AG04449 (cell line): ENCODE measurements around the gene ELFN2.

ENCODE experiments used
- CTCF ChIA-PET: fragments of 350-600 bp; formaldehyde crosslinking; extraction: SDS; loops from one replicate; lab custom pipeline; 2021; ENCODE audit warnings: antibody characterized with exemption; lab: Yijun Ruan, JAX
- POLR2A ChIA-PET: fragments of 400-600, 350-600 bp; formaldehyde crosslinking; extraction: SDS; loops from one replicate; lab custom pipeline; 2020; ENCODE audit warnings: antibody characterized with exemption, inconsistent platforms; lab: Yijun Ruan, JAX
- DNase-seq: peaks from one replicate; pipeline ENCODE4 v3.0.0-alpha.2; 2010; ENCODE audit warnings: low read depth, low spot score
- H3K4me3 ChIP-seq: 2 replicates; pipeline ENCODE4 v1.5.1; 2011; ENCODE audit warnings: low read depth, mild to moderate bottlenecking, control low read depth, low read length
- TF ChIP-seq, protein P1 (sequence below): IDR thresholded peaks from one replicate; pipeline ENCODE4 v1.5.1; 2011; ENCODE audit warnings: mild to moderate bottlenecking, moderate library complexity, low read length, control low read depth, inconsistent platforms; ENCODE audit not compliant: insufficient read depth; ENCODE audit errors: missing control alignments

Gene ELFN2

DNA sequence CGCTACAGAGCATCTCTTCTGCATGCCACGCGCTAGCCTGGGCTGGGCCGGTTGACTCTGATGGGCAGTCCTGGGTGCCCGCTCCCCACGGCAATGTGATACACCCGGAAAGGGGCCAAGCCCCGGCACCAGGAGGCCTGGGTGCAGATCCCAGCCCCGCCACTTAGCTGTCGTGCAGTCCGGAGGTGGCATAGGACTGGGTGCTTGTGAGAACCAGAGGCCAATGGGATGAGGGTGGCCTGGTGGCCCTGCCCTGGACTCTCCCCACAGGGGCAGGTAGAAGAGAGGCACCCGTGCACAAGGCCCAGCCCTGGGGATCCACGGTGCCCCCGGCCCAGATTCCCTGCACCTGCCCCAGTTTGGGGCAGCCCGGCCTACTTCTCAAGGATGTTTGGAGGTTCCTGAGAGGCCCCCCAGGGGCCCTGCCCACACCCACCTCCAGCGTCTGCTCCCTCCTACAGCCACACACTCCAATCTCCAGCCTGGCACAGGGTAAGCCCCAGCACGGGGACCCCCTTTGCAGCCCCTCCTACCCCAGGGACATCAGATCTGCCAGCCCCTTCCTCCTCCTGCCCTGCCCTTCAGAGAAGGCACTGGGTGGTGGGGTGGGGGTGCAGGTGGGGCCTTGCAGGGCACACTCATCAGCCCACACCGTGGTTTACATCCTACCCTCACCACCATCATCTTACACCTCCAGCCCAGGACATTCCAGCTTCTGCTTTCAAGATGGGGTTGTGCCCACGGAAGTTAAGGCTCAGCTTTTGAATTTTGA lies 78.0 kb downstream of the ELFN2 start:
- TF ChIP-seq, protein P1, sequence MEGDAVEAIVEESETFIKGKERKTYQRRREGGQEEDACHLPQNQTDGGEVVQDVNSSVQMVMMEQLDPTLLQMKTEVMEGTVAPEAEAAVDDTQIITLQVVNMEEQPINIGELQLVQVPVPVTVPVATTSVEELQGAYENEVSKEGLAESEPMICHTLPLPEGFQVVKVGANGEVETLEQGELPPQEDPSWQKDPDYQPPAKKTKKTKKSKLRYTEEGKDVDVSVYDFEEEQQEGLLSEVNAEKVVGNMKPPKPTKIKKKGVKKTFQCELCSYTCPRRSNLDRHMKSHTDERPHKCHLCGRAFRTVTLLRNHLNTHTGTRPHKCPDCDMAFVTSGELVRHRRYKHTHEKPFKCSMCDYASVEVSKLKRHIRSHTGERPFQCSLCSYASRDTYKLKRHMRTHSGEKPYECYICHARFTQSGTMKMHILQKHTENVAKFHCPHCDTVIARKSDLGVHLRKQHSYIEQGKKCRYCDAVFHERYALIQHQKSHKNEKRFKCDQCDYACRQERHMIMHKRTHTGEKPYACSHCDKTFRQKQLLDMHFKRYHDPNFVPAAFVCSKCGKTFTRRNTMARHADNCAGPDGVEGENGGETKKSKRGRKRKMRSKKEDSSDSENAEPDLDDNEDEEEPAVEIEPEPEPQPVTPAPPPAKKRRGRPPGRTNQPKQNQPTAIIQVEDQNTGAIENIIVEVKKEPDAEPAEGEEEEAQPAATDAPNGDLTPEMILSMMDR: no peak
- H3K4me3 ChIP-seq: no peak overlapping the region
- DNase-seq: no peak
- POLR2A ChIA-PET: no interaction called here
- CTCF ChIA-PET: no interaction called here

DNA sequence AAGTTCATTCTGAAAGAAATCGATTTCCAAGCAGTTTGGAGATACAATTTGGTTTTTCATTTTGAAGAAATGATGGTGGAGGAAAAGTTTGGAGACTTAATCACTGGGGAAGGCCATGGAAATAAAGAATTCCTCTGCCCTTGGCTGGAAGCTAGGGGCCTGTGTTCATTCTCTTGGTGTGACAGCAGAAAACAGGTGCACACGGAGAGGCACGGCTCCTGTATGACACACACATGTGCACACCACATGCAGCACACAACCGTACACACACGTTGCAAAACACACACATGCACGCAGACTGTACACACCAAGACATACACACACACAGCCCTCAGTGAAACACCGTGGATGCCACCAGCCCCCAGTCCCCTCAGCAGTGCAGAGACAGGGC lies 80.8 kb downstream of the ELFN2 start:
- DNase-seq: no peak
- H3K4me3 ChIP-seq: no peak overlapping the region
- ChIA-PET CTCF (interaction anchor here (1.0 to 1.5 kb wide), 3 partner anchors 12 to 246 kb away, joined by 3 to 5 read pairs (median 3); no protein-coding TSS in a partner anchor), POLR2A (no interaction called here)
- TF ChIP-seq, protein P1: no peak

DNA sequence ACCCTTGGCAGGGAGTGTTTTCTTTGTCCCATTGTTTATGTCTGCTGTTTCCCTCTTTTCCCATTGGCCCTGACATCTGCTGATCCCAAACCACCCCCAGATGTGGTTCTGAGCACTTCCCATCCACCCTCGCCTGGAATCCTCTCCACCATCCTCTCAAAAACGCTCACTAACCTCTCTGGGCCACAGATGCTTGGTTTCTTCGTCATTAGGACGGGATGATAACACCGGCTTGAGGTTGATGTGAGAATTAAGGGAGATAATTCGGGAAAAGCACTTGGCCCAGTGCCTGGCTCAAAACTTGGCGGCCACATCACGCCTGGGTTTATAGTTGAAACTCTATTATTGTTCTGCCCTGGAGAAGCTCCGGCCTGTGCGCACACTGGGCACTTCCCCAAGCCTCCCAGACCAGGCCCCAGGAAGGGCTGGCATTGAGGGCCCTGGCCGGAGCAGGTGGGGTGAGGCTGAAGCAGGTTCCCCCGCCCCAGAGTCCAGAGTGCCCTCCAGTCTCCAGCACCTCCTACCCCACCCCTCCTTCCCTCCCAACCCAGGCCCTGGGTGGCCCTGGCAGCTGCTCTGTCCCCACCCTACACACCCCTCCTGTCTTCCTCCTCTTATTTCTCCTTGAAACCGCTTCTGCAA lies 81.3 kb downstream of the ELFN2 start:
- peak; percentile 67 for DNase-seq
- CTCF ChIA-PET: interaction anchor here (1.2 kb wide), 1 partner anchor 15 kb away, joined by 3 read pairs; no protein-coding TSS in a partner anchor
- H3K4me3 ChIP-seq: no peak overlapping the region
- POLR2A ChIA-PET: no interaction called here
- TF ChIP-seq, protein P1: no peak

DNA sequence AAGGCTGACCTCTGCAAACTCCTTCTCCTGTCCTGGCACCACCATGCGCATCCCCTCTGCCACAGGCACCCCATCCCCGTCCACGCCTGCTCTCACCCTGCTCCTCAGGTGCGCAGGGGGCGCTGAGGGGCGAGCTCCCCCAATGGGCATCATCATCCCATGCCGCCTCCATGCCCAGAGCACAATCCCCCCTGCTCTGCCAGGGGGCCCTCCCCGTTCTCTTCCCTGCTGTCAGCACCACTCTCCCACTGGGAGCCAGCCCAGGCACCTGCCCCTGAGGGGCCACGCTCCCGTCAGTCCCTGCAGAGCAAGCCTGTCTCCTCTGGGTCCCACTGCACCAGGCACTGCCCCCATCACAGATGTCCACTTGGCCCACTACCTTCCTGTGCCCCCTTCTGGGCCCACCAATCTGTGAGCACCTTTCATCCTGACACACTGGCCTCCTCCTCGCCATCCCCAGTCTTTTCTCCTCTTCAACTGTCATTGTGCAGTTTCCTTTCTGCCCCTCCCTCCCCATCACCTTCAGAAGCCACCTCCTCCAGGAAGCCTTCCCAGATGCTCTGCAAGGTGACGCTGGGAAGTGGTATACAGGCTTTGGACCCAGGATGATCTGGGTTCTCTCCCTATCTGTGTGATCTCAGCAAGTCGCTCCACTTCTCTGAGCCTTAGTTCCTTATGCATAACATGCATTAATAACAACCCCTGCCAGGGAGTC lies 82.4 kb downstream of the ELFN2 start:
- ChIA-PET POLR2A (no interaction called here), CTCF (no interaction called here)
- DNase-seq: no peak
- TF ChIP-seq, protein P1: no peak
- no peak overlapping the region for H3K4me3 ChIP-seq

DNA sequence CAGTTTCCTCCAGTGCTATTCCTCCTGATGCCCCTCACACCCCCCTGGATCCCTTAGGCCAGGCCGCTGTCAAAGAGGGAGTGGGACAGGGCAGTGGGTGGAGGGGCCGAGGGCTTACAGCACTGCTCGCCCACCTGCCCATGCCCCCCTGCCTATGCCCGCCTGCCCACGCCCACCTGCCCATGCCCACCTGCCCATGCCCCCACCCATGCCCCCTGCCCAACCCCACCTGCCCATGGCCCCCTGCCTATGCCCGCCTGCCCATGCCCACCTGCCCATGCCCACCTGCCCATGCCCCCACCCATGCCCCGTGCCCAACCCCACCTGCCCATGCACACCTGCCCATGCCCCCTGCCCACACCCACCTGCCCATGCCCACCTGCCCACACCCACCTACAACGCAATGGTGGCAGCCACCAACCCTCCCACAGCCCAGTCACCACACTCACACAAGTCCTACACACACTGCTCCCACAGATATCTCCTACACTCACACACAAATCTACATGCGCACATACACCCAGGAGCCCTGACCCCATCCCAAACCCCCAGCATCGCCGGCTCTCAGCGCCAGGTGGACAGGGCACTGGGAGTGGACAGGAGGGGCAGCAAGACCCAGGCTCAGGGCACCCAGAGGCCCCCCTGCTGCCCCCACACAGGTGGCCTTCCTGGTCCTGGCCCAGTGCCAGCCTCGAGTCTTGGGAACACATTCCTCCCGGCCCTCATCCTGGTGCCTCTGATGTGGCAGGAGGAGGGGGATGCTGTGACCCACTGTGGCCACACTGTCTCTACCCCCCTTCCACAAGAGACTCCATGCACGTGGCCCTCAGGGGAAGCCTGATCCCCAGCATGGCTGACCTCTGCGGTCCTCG lies 83.2 kb downstream of the ELFN2 start:
- DNase-seq: no peak
- TF ChIP-seq, protein P1: no peak
- CTCF ChIA-PET: no interaction called here
- no peak overlapping the region for H3K4me3 ChIP-seq
- POLR2A ChIA-PET: interaction anchor here (0.6 kb wide), 1 partner anchor 10 kb away, joined by 3 read pairs; no protein-coding TSS in a partner anchor
